ENCODE results near the gene PPM1L.
A peak's percentile ranks its signal among the peaks of the same experiment; 100 is the strongest.

Gene PPM1L

GRCh38 chr3:160885791-160886286 lies 129.8 kb downstream of the PPM1L start:
- Histone ChIP-seq H2AFZ (ENCODE audit: low read depth, low read length) (peak overlapping the region; percentile 78; the same call in 1 of the 2 replicates), H3K4me1 (ENCODE audit: low read length) (peaks cover 30% of the 10 kb centered on the region)
- TF ChIP-seq EZH2phosphoT487 (IDR thresholded peaks at IDR 0.05; ENCODE audit: low read depth), result no peak
- no peak for TF ChIP-seq CTCF (IDR thresholded peaks at IDR 0.05; ENCODE audit: low read depth, low read length)

GRCh38 chr3:160886421-160886820 lies 130.4 kb downstream of the PPM1L start:
- Histone ChIP-seq H3K79me2 (ENCODE audit: low read length) (no peaks in the 10 kb centered on the region), H3K9ac (ENCODE audit: low read length) (peak overlapping the region; percentile 71; the same call in 1 of the 2 replicates), H2AFZ (ENCODE audit: low read depth, low read length) (peak overlapping the region; percentile 78; the same call in 1 of the 2 replicates), H3K27me3 (ENCODE audit: low read depth, low read length) (no peaks in the 10 kb centered on the region), H3K27ac (ENCODE audit: low read length) (peak overlapping the region; percentile 88), H3K9me3 (ENCODE audit: insufficient read depth, low read length) (no peaks in the 10 kb centered on the region), H3K4me3 (ENCODE audit: low read length) (peak overlapping the region; percentile 69), H3K4me2 (ENCODE audit: low read length) (peak overlapping the region; percentile 95), H3K36me3 (replicated peaks; ENCODE audit: low read depth, low read length) (no peaks in the 10 kb centered on the region), H3K4me1 (ENCODE audit: low read length) (peaks cover 30% of the 10 kb centered on the region), H4K20me1 (ENCODE audit: insufficient read depth, low read length) (no peaks in the 10 kb centered on the region)
- TF ChIP-seq CTCF (IDR thresholded peaks at IDR 0.05; ENCODE audit: low read depth, low read length) (no peak), EZH2phosphoT487 (IDR thresholded peaks at IDR 0.05; ENCODE audit: low read depth) (no peak)

More at GRCh38 chr3:160885791-160886286, 129.8 kb downstream of the PPM1L start:
- peak overlapping the region; percentile 95 for H3K4me2 ChIP-seq (ENCODE audit: low read length)
- no peaks in the 10 kb centered on the region for H3K79me2 ChIP-seq (ENCODE audit: low read length)
- H3K9ac ChIP-seq (ENCODE audit: low read length), result peak overlapping the region; percentile 71
- no peaks in the 10 kb centered on the region for H4K20me1 ChIP-seq (ENCODE audit: insufficient read depth, low read length)
- peak overlapping the region; percentile 88 for H3K27ac ChIP-seq (ENCODE audit: low read length)
- no peaks in the 10 kb centered on the region for H3K9me3 ChIP-seq (ENCODE audit: insufficient read depth, low read length)
- no peaks in the 10 kb centered on the region for H3K36me3 ChIP-seq (replicated peaks; ENCODE audit: low read depth, low read length)
- H3K4me3 ChIP-seq (ENCODE audit: low read length), result peak overlapping the region; percentile 69
- no peaks in the 10 kb centered on the region for H3K27me3 ChIP-seq (ENCODE audit: low read depth, low read length)

- H3K27ac ChIP-seq (ENCODE audit: low read length), result no peak overlapping the region
- H3K4me1 ChIP-seq (ENCODE audit: low read length), result no peaks in the 10 kb centered on the region
- no peaks in the 10 kb centered on the region for H3K9me3 ChIP-seq (ENCODE audit: insufficient read depth, low read length)
- no peaks in the 10 kb centered on the region for H3K79me2 ChIP-seq (ENCODE audit: low read length)
- H3K9ac ChIP-seq (ENCODE audit: low read length), result no peak overlapping the region
- no peaks in the 10 kb centered on the region for H3K36me3 ChIP-seq (replicated peaks; ENCODE audit: low read depth, low read length)
- H2AFZ ChIP-seq (ENCODE audit: low read depth, low read length), result no peak overlapping the region
- no peaks in the 10 kb centered on the region for H3K27me3 ChIP-seq (ENCODE audit: low read depth, low read length)
- H3K4me3 ChIP-seq (ENCODE audit: low read length), result no peak overlapping the region
- no peaks in the 10 kb centered on the region for H4K20me1 ChIP-seq (ENCODE audit: insufficient read depth, low read length)
- TF ChIP-seq EZH2phosphoT487 (IDR thresholded peaks at IDR 0.05; ENCODE audit: low read depth), result no peak
- TF ChIP-seq CTCF (IDR thresholded peaks at IDR 0.05; ENCODE audit: low read depth, low read length), result no peak
- no peak overlapping the region for H3K4me2 ChIP-seq (ENCODE audit: low read length)
These were observed 137.2 kb downstream of the PPM1L start for GRCh38 chr3:160893207-160893606.

- H3K27me3 ChIP-seq (ENCODE audit: low read depth, low read length), result no peaks in the 10 kb centered on the region
- no peak overlapping the region for H2AFZ ChIP-seq (ENCODE audit: low read depth, low read length)
- no peak overlapping the region for H3K4me2 ChIP-seq (ENCODE audit: low read length)
- H3K79me2 ChIP-seq (ENCODE audit: low read length), result no peaks in the 10 kb centered on the region
- no peaks in the 10 kb centered on the region for H4K20me1 ChIP-seq (ENCODE audit: insufficient read depth, low read length)
- H3K9ac ChIP-seq (ENCODE audit: low read length), result no peak overlapping the region
- peaks cover 4% of the 10 kb centered on the region; the same call in 1 of the 2 replicates for H3K9me3 ChIP-seq (ENCODE audit: insufficient read depth, low read length)
- H3K36me3 ChIP-seq (replicated peaks; ENCODE audit: low read depth, low read length), result peaks cover 4% of the 10 kb centered on the region
- TF ChIP-seq CTCF (IDR thresholded peaks at IDR 0.05; ENCODE audit: low read depth, low read length) (no peak), EZH2phosphoT487 (IDR thresholded peaks at IDR 0.05; ENCODE audit: low read depth) (no peak)
- H3K4me1 ChIP-seq (ENCODE audit: low read length), result no peaks in the 10 kb centered on the region
- no peak overlapping the region for H3K27ac ChIP-seq (ENCODE audit: low read length)
- no peak overlapping the region for H3K4me3 ChIP-seq (ENCODE audit: low read length)
These were observed 148.7 kb downstream of the PPM1L start for GRCh38 chr3:160904691-160905090.
